ENCODE results near the gene SLC2A6. TPM values are rescaled to one million over a fixed set of nuclear protein-coding genes. Genes with fewer than 3 reads are reported as not detected.

Gene SLC2A6
- total RNA-seq, 3 donors from 2014 or later = 2.6 to 5.3 (median 2.8) TPM

GRCh38 chr9:133461975-133462374 is 16.9 kb downstream of the SLC2A6 start:
- ATAC-seq = no peak
- peak in 2 of 3 donors; percentile 25 to 46 for DNase-seq
- peaks cover 9% of the 10 kb centered on the region for H3K4me1 ChIP-seq (ENCODE audit: low read depth)
- H3K36me3 ChIP-seq (ENCODE audit: low read depth) = no peaks in the 10 kb centered on the region
- no peak for TF ChIP-seq CTCF (IDR thresholded peaks at IDR 0.05)
- no peaks in the 10 kb centered on the region for H3K9me3 ChIP-seq
- no peak overlapping the region for H3K4me3 ChIP-seq
- intact Hi-C loops (cut with DNase I, micrococcal nuclease) = no loop called here

- H3K4me1 ChIP-seq (ENCODE audit: low read depth) = peaks cover 9% of the 10 kb centered on the region
- DNase-seq = peak; percentile 90 to 92 (median 91)
Observed at GRCh38 chr9:133460405-133461175, 18.3 kb downstream of the SLC2A6 start.

GRCh38 chr9:133459476-133460404 is 19.2 kb downstream of the SLC2A6 start, which contains the start of gene CACFD1:
Gene CACFD1, plus strand, starts transcription at chr9:133459978. Its CDS starts 89 bp downstream, at chr9:133460067.
- Histone ChIP-seq H3K4me1 (ENCODE audit: low read depth) (peaks cover 9% of the 10 kb centered on the region), H3K4me3 (peak within 1 kb of the TSS; percentile 31), H3K9me3 (no peaks in the 10 kb centered on the region), H3K36me3 (ENCODE audit: low read depth) (no peaks in the 10 kb centered on the region)
- DNase-seq = peak; percentile 98 to 99 (median 99)
- ATAC-seq = peak; percentile 89
- intact Hi-C loops (cut with DNase I, micrococcal nuclease) = no loop called here
- no peak for TF ChIP-seq CTCF (IDR thresholded peaks at IDR 0.05)

More at GRCh38 chr9:133460405-133461175, 18.3 kb downstream of the SLC2A6 start:
- no peak for TF ChIP-seq CTCF (IDR thresholded peaks at IDR 0.05)
- ATAC-seq = peak; percentile 68
- Histone ChIP-seq H3K4me3 (peak overlapping the region; percentile 31), H3K36me3 (ENCODE audit: low read depth) (no peaks in the 10 kb centered on the region), H3K9me3 (no peaks in the 10 kb centered on the region)
- intact Hi-C loops (cut with DNase I, micrococcal nuclease) = no loop called here

GRCh38 chr9:133458643-133459312 is 20.1 kb downstream of the SLC2A6 start:
- no peak for DNase-seq

More at GRCh38 chr9:133458643-133459312, 20.1 kb downstream of the SLC2A6 start:
- no peak for TF ChIP-seq CTCF (IDR thresholded peaks at IDR 0.05)
- Histone ChIP-seq H3K36me3 (ENCODE audit: low read depth) (no peaks in the 10 kb centered on the region), H3K9me3 (no peaks in the 10 kb centered on the region), H3K4me1 (ENCODE audit: low read depth) (peaks cover 9% of the 10 kb centered on the region), H3K4me3 (no peak overlapping the region)
- intact Hi-C loops (cut with DNase I, micrococcal nuclease) = no loop called here
- ATAC-seq = no peak

Measured in mucosa of descending colon (tissue), 3 donors.